ENCODE results near the gene PDE7B.

The PDE7B gene

GRCh38 chr6:136186363-136186762 is 334.9 kb downstream of the PDE7B start:
- no peak overlapping the region for H3K4me3 ChIP-seq (replicated peaks; ENCODE audit: low read depth, low read length)
- no peak for DNase-seq (ENCODE audit: extremely low read depth, insufficient read length)
- no peaks in the 10 kb centered on the region for H3K27me3 ChIP-seq (replicated peaks; ENCODE audit: control insufficient read depth, insufficient read depth, low read length)
- H3K36me3 ChIP-seq (ENCODE audit: control insufficient read depth, insufficient read depth, low read length) = no peaks in the 10 kb centered on the region
- no peak for TF ChIP-seq CTCF (IDR thresholded peaks at IDR 0.05; ENCODE audit: insufficient read depth, low read length, poor library complexity, severe bottlenecking)

GRCh38 chr6:136188486-136188885 is 337.0 kb downstream of the PDE7B start:
- Histone ChIP-seq H3K4me3 (replicated peaks; ENCODE audit: low read depth, low read length) (no peak overlapping the region), H3K36me3 (ENCODE audit: control insufficient read depth, insufficient read depth, low read length) (no peaks in the 10 kb centered on the region), H3K27me3 (replicated peaks; ENCODE audit: control insufficient read depth, insufficient read depth, low read length) (no peaks in the 10 kb centered on the region)
- DNase-seq (ENCODE audit: extremely low read depth, insufficient read length) = no peak
- no peak for TF ChIP-seq CTCF (IDR thresholded peaks at IDR 0.05; ENCODE audit: insufficient read depth, low read length, poor library complexity, severe bottlenecking)

DNA sequence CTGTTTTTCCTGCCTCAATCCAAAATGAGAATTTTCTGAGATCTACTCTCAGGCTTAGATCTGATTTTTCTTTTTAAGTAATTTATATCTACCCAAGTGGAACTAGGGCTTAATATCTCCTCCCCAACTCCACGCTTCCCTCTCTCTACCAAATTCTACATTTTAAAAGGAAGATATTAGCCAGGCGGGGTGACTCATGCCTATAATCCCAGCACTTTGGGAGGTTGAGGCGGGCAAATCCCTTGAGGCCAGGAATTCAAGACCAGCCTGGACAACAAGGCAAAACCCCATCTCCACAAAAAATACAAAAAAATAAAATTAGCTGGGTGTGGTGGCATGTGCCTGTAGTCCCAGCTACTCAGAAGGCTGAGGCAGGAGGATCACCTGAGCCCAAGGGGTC is 337.6 kb downstream of the PDE7B start:
- Histone ChIP-seq H3K4me3 (replicated peaks; ENCODE audit: low read depth, low read length) (no peak overlapping the region), H3K27me3 (replicated peaks; ENCODE audit: control insufficient read depth, insufficient read depth, low read length) (no peaks in the 10 kb centered on the region), H3K36me3 (ENCODE audit: control insufficient read depth, insufficient read depth, low read length) (no peaks in the 10 kb centered on the region)
- DNase-seq (ENCODE audit: extremely low read depth, insufficient read length) = no peak
- no peak for TF ChIP-seq CTCF (IDR thresholded peaks at IDR 0.05; ENCODE audit: insufficient read depth, low read length, poor library complexity, severe bottlenecking)

DNA sequence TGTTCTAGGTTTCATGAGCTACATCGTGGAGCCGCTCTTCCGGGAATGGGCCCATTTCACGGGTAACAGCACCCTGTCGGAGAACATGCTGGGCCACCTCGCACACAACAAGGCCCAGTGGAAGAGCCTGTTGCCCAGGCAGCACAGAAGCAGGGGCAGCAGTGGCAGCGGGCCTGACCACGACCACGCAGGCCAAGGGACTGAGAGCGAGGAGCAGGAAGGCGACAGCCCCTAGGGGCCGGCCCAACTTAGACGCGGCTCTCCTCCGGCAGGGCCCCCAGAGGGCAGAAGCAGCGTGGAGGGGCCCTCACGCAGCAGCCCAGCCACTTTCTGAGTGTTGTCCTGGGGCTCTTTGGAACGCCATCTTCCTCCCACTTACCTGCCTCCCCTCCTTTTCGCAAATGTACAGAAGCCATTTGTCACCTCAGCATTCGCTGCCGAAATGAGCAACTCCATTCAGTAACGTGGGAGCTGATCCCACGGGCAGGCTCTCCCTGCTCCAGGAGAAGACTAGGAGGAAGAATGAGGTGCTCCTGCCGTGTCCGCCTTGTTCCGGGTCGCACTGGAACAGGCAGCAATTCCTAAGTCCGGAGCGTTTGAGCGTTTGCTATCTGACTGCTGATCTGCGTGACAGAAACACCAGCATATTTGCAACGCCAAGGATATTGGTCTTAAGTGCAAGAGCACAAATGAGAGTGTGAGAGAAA is 340.3 kb downstream of the PDE7B start:
- TF ChIP-seq CTCF (IDR thresholded peaks at IDR 0.05; ENCODE audit: insufficient read depth, low read length, poor library complexity, severe bottlenecking) = no peak
- no peaks in the 10 kb centered on the region for H3K36me3 ChIP-seq (ENCODE audit: control insufficient read depth, insufficient read depth, low read length)
- no peaks in the 10 kb centered on the region for H3K27me3 ChIP-seq (replicated peaks; ENCODE audit: control insufficient read depth, insufficient read depth, low read length)
- no peak overlapping the region for H3K4me3 ChIP-seq (replicated peaks; ENCODE audit: low read depth, low read length)
- DNase-seq (ENCODE audit: extremely low read depth, insufficient read length) = no peak

GRCh38 chr6:136192902-136193301 is 341.4 kb downstream of the PDE7B start:
- no peak overlapping the region for H3K4me3 ChIP-seq (replicated peaks; ENCODE audit: low read depth, low read length)
- no peak for DNase-seq (ENCODE audit: extremely low read depth, insufficient read length)
- TF ChIP-seq CTCF (IDR thresholded peaks at IDR 0.05; ENCODE audit: insufficient read depth, low read length, poor library complexity, severe bottlenecking) = no peak
- H3K27me3 ChIP-seq (replicated peaks; ENCODE audit: control insufficient read depth, insufficient read depth, low read length) = no peaks in the 10 kb centered on the region
- H3K36me3 ChIP-seq (ENCODE audit: control insufficient read depth, insufficient read depth, low read length) = no peaks in the 10 kb centered on the region

DNA sequence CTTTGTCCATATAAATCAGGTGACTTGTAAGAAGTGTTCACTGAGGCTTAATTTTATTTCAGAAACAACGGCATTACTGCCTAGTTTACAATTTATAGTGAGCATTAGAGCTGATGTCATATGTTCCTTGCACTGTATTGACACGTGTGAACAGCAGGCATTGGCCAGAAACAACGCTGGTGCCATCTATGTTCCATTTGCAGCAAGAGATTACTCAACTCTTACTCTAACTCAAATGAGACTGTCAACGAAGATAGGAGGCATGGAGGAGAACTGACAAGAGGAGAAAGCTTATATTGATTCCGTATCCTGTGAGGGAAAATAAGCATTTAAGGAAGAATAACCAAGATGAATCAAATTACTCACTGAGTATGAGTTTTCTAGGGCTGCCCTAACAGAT is 350.2 kb downstream of the PDE7B start:
- no peak for DNase-seq (ENCODE audit: extremely low read depth, insufficient read length)

More for the DNA sequence above, 350.2 kb downstream of the PDE7B start:
- no peak for TF ChIP-seq CTCF (IDR thresholded peaks at IDR 0.05; ENCODE audit: insufficient read depth, low read length, poor library complexity, severe bottlenecking)
- H3K4me3 ChIP-seq (replicated peaks; ENCODE audit: low read depth, low read length) = no peak overlapping the region
- no peaks in the 10 kb centered on the region for H3K27me3 ChIP-seq (replicated peaks; ENCODE audit: control insufficient read depth, insufficient read depth, low read length)
- H3K36me3 ChIP-seq (ENCODE audit: control insufficient read depth, insufficient read depth, low read length) = no peaks in the 10 kb centered on the region

Data from GM06990 (cell line).